Activated effector memory CD4-positive, alpha-beta T cell treated with anti-CD3 and anti-CD28 coated beads, Interleukin-2, amount 50 U/mL, for 16 hours (primary cell): Measurements from ENCODE around the gene MRPS22.
A peak's percentile ranks its signal among the peaks of the same experiment; 100 is the strongest.

ENCODE experiments used
- DNase-seq: peaks from one replicate; pipeline ENCODE4 v3.0.0-alpha.2; 2020

Gene MRPS22

DNA sequence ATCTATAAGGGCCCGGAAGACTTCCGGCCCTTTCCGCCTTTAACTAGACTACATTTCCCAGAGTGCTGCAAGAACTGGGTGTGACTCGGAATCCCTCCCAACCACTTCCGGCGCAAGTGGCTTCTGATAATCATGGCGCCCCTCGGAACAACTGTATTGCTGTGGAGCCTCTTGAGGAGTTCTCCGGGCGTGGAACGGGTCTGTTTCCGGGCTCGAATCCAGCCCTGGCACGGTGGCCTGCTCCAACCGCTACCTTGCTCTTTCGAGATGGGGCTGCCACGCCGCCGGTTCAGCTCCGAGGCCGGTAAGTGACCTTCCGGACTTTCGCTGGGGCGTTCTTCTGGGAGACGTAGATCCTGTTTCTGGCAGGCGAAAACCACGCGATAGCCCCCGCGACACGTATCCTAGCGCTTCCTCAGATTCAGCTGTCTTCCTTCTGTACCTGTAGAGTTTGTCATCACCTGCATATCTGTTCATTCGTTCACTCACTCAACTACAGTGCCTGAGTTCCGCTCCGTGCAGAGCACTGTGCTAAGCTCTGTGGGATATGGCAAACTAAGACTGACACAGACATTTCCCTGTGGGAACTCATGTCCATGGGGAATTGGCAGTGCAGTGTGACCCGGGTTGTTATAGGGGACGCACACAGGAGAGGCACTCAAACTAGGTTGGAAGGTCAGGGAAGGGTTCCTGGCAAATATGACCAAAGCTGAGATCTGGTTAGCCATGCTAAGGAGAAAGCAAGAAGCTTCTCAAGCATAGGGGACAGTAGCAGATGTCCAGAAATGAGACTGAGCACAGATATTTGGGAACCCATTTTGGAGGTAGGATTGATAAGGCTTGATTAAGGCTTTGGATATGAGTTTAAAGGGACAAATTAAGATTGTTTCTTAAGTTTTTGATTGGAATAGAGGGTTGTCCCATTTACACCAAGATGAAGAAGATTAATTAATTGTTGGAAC lies at the start of gene MRPS22:
Gene MRPS22, plus strand, starts transcription at position 126 of the 962 bp plus-strand sequence. Its CDS starts 7 bp downstream, at position 133.
- DNase-seq: peak; percentile 93

DNA sequence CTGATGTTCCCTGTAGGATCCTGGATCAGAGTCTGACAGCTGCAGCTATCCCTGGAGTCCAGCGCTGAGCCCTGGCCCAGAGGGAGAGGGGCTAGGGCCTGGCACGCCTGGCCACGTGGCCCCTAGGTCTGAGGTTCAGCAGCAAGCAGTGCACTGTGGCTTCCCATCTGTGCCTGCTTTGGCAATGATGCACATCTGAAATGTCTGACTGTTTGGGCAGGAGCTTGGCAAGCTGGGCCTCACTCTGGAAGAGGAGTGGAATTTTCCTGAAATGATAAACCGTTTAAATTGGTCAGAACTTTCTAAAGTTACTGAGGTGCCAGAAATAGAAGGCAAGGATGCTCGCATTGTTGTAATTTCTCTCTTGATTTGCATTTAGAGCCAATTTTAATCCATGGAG lies 48.8 kb upstream of the MRPS22 start:
- DNase-seq: no peak

DNA sequence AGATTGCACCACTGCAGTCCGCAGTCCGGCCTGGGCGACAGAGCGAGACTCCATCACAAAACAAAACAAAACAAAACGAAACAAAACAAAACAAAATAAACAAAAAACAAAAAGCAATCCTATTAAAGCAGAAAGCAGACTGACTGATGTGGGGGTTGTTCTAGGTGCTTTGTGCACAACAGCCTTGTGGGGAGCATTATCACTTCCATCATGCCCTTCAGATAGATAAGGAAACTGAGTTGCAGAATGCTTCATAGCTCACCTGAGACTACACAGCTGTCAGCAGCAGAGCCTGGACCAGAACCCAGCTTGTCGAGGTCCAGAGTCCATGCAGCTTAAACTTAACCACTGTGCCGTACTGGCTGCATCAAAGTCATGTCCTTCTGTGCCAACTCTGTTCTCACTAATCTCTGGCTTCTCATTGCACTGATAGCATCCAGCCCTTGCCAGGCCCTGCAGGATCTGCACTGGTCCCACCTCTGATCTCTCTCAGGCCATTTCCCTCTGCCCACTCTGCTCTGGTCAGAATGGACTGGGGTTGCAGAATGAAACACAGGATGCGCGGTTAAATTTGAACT lies 47.6 kb upstream of the MRPS22 start:
- no peak for DNase-seq

DNA sequence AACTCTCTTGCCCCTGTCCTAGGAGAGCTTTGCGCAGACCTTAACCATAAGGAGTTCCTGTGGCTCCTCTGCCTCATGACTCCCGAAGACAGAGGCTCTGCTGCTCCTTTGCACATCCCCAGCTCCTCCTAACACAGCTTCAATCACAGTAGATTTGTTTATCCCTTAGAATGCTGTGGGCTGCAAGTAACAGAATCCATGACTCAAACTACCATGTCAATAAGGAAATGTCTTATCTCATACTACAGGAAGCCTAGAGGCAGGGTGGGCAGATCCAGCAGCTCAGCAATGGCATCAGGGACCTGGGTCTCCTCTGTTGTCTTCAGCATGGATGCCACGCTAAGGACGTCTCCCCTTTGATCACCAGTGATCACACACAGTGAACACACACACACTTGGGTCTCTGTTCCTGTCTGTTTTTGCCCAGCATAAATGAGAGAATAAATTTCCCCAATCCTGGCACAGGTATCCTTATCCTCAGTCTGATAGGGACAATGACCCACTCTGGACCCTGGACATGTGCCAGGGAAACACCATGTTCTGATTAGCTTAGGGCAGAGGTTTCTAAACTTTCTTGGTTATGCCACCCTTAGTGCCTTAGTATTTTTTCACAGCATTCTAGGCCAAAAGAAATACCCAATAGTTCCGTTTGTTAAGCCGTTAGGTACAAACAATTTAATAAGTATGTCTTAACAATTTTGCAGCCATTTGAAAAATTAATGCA lies 46.1 kb upstream of the MRPS22 start:
- DNase-seq: no peak

DNA sequence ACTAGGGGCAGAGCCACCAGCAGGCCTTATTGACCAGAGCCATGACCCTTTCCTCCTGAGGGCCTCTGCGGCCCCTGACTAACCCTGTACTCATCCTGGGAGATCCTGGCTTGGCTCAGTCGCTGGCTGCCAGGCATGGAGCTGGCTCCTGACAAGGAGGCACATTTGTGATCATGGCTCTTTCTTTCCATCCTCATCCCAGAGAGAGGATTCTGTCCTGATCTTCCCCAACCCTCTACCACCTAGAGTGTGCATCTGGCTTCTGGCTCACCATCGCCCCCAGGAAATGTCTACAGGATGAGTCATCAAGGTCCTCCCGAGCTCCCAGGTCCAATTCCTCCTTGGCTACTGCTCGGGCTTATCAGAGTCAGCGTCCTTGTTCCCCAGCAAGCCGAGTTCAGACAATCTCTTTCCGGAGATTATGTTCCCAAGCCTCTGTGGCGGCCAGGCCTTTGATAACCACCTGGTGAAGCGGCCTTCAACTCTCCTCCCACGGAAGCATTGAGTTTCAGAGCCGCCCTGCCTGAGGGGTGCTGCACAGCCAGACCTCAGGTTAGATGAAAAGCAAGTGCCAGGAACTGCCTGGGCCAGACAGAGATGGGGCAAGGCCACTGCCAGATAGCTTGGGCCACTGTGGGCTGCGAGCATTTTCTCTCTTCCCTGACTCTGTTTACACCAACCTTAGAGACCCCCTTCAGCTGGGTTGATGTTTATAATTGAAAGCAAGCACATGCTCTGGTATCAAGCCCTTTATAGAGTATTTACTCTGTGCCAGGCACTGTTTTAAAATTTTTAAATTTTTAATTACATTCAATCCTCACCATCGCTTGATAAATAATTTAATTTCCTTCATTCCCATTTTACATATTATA lies 44.3 kb upstream of the MRPS22 start:
- DNase-seq: no peak

DNA sequence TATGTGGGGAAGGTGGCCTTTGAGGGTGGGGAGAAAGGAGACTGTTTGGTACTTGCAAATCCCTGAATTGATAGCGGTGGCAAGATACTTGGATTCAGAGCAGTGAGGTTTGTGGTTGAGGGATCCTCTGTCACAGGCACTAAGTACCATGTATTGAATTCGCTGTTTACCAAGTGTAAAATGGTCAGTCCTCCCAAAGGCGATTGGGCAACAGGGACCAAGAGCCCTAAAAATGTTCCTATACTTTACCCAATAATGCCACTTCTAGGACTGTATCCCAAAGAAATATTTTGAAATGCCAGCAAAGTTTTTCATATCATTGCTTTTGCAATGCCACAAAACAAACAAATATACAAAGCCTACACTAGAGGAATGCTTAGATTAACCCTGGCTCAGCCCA lies 43.4 kb upstream of the MRPS22 start:
- DNase-seq: no peak

DNA sequence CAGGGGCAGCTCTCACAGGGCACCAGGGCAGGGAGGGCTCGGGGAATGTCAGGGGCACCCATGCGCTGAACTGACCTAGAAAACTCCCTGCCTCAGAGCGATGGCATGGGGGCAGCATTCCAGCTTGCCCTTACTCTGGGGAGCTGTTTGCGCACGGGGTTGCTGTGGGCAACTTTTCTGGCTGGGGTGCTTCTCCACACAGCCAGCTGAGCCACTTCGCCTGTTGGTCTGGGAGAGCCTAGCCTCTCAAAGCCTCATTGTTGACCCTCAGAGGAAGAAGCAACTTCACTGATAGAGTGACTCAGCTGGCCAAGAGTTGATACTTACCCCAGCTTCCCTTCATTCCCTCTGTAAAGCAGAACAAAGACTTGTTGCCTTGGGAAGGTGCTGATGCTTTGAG lies 42.6 kb upstream of the MRPS22 start:
- DNase-seq: no peak

DNA sequence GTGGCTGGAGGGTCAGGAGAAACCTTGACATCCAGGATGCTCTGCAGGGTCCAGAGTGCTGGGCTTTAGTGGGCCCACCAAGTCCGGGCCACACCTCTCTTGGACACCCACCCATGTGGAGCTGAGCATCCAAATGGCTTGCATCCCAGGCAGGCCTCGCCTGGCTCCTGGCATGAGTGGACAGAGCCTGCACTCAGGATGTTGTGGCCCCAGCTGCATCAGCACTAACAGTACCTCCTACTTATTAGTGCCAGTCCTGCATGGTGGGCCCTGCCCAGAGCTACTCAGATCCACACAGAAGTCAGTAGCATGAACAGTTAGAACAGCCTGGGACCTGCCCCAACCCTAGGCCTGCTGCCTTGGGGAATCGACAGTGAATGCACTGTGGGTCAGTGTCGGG lies 42.2 kb upstream of the MRPS22 start:
- DNase-seq: no peak

DNA sequence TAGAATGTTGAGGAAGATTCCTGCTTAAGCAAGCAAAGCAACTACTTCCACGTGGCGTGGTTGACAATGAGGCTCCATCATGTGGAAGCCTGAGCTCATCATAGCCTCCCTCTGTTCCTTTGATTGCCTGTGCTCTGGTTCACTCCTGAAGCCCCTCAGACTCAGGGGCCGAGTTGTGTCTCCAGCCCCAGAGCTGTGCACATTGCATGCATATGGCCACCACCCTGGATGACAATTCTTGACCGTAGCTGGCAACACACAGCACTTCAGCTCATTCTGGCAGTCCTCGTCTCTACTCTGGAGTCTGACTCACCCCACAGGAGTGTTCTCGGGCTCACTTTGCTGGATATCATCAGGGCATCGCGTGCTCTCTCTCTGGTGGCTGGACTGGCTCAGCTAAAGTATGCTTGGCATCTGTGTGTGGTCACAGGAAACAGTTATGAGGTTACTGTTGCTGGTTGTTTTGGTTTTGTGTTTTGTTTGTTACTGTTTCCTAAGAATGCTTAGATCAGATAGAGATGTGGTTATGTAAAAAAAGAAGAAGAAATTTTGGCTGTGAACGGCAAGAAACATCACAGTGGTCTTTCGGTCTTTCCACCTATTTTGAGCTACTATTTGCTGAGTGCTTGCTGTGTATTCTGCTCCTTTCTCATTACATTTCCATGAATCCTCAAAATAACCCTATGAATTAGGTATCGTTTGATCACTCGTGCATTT lies 41.6 kb upstream of the MRPS22 start:
- DNase-seq: no peak

DNA sequence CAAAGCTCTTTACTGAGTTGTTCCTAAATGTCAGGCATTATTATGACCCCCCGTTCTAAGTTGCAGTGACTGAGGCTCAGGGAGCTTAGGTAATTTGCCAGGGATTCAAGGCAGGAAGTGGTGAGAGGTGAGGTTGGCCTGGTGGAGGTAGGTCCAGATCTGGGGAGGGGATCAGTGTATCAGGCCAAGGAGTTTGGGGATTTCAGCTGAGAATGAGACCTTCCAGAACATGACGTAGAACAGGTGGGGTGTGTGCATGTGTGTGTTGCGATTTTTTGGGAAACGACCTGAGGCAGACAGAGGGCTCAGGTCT lies 41.1 kb upstream of the MRPS22 start:
- no peak for DNase-seq

DNA sequence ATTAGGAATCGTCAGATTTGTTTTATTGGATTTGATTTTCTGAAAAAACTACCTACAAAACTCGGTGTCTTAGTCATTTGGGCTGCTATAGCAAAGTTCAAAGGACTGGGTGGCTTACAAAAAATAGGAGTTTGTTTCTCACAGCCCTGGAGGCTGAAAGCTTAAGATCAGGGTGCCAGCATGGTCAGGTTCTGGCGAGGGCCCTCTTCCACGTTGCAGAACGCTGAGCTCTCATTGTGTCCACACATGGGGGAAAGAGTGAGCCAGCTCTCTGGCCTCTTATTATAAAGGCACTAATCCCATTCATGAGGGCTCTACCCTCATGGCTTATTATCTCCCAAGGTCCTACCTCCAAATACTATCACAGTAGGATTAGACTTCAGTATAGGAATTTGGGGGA lies 40.6 kb upstream of the MRPS22 start:
- no peak for DNase-seq

DNA sequence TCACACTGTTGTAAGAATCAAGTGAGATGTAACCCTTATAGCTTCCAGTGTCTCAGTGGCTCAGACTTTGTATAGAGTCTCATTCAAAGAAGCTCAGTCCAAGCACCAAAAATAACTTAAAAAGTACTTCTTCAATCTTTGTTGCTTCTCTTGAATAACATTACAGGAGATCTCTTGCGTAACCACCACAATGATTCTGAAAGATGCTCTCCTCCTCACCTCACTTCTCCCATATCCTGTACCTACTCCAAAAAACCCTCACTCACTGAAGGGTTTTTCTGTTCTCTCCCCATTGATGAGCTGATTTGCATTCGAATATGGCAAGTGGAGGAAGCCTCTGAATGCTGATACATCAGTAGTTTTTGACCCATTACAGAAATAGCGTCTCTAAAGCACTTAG lies 39.4 kb upstream of the MRPS22 start:
- DNase-seq: no peak

DNA sequence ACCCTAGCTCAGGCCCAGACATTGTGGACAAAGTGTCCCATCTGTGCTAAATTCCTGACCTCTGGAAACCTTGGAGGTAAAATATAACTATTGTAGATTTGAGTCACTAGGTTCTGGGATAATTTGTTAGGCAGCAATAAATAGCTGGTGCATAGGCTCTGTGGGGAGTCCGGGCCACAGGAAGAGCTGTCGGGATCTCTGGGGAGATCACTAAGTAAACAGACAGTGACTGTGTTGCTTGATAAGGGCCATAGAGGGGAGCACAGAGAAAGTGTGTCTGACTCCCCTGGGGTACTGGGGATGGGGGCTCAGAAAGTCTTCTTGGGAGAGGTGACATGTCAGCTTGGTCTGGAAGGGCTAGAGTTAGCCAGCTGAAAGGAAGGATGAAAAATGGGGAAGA lies 37.7 kb upstream of the MRPS22 start:
- DNase-seq: no peak

DNA sequence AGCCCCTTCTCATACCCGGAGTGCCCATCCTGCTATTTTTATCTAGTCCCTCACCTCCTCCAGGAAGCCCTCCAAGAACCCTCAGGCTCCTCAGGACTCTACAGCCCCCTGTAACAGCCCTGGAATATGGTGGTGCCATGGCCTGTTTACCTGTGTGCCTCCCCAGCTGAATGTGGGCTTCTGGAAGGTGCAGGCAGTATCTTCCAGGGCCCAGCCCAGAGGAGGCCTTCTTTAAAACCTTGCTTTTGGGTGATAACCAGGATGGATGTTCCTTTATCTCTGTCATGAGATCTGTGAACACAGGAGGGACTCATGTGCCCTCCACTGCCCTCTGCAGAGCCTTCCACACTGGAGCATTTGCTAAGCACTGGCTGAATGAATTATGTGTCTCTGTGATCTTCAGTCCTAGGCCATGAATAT lies 36.7 kb upstream of the MRPS22 start:
- no peak for DNase-seq

DNA sequence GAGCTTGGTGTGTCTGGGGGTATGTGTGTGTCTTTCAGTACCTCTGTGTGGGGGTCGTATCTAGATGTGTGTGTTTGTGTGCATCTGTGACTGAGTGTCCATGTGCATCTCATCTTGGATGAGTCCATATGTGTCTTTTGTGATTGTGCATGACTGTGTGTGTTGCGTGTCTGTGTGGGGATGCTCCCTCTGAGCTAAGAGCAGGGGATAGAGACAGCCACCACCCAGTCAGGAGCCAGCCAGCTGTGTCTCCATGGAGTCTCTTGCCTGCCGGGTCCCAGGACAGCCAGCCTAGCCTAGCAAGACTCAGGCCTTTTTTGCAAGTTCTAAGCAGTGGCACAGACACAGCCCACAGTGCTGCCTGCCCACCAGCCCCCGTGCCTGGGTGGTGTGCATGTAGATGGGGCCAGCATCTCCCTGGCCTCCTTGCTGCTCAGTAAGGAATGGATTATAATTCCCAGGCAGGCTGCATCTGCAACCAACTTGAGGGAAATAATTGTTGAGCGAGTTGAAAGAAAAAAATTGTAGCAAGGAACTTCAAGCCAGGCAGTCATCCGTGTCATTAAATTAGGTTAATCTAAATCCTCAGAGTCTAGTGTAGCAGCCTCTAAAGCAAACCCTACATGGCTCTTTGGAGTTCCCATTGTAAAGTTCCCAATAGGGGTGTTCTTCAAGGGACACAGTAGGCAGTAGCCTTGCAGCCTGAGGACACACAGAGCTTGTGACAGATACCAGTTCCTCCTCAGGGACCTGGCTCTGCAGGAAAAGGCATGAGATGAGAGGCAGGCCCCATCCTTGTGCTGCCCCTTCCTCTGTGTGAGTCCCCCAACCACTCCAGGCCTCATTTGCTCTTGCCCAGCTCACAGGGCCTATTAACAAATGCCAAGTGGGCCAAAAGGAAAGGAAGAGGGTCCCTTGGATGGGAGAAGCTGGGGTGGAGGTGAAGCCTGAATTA lies 35.9 kb upstream of the MRPS22 start:
- DNase-seq: no peak

DNA sequence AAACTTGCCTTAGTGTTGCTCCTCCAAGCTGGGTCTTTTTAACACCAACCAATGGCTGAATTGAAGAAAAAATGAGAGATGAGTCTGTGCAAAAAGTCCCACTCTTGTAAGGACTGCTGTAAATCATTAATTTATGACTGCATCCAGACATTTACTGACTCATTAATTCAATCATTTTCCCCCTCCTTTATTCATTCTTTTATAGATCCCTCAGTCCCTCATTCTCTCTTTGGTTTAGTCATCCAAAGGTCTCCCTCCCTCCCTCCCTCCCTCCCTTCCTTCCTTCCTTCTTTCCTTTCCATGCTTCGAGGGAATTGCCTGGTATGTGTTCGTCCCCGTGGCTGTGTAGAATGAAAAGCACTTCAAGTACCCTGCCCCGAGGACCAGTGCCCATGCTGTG lies 35.3 kb upstream of the MRPS22 start:
- DNase-seq: no peak

DNA sequence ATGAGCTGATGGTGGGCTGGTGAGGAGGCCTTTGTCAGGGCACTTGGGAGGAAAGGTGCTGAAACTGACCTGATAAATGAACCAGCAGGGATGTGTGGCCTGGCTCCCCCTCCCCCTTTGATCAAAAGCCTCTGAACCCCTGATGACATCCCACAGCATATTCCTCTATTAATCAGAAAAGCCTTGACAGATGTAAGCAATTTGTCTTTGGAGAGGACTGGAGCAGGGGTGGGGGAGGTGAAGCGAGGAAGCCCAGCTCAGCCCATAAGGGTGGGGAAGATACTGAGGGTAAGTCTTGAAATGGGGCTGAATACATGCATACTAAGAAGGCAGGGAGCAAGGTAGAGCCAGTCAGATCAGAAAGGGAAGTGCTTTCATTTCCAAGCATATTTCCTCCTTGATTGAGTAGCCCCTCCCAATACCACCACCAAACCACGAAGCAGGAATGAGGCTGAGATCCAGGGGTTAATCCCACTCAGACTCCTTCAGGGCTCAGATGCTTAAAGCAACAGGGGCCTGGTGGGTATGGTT lies 34.7 kb upstream of the MRPS22 start:
- DNase-seq: no peak

DNA sequence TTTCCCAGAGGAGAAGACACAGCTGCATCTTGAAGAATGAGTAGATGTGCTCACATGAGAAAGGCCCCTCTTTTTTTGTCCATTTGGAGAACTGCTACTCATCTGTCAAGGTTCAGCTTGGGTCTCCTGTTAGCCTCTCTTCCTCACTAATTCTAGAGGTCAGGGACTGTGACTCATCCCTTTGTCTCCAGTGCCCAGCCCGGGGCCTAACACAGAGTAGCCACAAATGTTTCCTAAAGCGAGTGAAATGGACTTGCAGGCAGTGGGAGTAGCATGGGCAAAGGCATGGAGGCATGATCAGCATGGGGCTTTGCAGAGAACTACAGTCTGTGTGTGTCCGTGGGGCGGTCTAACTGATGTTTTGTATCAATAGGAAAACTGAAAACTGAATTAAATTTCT lies 33.9 kb upstream of the MRPS22 start:
- DNase-seq: peak; percentile 33

DNA sequence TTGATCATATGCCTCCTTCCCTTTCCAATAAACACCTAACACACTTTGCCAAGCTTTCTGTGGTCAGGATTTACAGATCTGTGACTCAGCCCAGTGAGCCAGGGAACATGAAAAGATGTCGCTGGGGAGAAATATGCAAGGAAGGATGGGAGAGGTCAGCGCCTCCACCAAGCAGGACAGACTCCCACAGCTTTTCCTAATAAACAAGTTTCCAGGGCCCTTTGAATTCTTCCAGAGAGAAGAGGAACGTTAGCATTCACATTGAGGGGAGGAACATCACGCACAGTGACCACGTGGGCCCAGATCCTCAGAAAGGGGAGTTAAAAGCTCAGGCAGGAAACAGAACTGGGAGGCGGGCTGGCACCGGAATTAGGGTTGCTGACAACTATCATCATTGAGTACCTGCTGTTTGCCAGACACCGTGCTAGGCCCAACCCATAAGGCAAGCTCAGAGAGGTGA lies 33.3 kb upstream of the MRPS22 start:
- DNase-seq: peak; percentile 19

DNA sequence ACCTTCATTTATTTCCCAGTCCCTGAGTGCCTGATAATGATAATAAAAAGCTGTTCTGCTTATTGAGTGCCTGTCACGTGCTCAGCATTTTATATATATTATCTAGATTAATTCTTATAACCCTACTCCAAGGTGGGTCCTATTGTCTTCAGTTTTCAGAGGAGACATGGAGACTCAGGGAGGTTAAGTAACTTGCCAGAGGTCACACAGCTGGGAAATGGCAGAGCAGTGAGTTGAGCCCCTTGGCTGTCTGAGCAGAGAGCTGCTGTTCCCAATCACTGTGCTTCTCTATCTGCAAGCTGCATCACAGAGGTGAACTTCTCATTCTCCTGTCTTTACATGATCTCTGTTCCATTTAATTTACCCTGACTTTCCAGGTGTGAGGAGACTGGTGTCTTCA lies 32.3 kb upstream of the MRPS22 start:
- DNase-seq: peak; percentile 17

DNA sequence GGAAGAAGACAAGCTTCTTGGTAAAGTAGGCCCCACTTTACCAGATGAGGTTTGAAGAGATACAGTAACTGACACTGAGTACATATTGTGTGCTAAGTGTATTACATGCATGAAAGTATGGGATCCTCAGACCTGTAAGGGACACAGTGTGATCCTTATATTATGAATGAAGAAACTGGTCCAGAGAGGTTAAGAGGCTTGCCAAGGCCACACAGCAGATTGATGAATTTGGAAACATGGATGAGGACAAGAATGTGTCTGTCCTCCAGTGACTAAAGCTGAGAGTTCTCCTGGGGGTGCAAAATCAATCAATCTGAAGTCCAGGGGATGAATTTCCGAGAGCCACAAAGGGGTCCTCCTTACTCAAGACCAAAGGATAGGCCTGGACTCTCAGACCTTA lies 31.4 kb upstream of the MRPS22 start:
- no peak for DNase-seq
